ENCODE data around the gene TBCA. TPM values are rescaled to one million over a fixed set of nuclear protein-coding genes. Genes with fewer than 3 reads are reported as not detected.

TBCA gene
- total RNA-seq, 1 experiment from 2014 or later = 330 TPM

DNA sequence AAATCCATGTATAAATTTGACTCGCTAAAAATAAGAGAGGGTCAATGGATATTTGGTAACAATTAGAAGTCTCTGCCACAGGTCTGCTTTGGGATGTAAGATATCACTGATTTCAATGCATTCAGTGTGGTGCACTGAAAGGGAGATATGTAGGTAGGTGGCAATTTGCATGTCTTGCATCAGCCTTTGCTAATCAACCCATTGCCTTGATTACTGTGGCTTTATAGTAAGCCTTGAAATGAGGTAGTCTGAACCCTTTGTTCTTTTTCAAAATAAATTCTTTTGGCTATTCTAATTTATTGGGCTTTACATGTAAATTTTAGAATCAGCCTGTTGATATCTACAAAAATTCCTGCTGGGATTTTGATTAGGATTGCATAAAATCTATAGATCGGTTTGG is 15.8 kb upstream of the TBCA start:
- no peak overlapping the region for H3K27ac Mint-ChIP-seq (ENCODE audit: unreplicated experiment)
- H3K4me3 Mint-ChIP-seq (ENCODE audit: unreplicated experiment) = no peak overlapping the region
- no peaks in the 10 kb centered on the region for H3K36me3 Mint-ChIP-seq (ENCODE audit: insufficient read depth, unreplicated experiment)
- Histone ChIP-seq H3K4me1 (no peaks in the 10 kb centered on the region), H3K27me3 (replicated peaks; ENCODE audit: control insufficient read depth, insufficient read depth, low read length) (no peaks in the 10 kb centered on the region), H3K36me3 (ENCODE audit: control insufficient read depth, insufficient read depth, low read length) (no peaks in the 10 kb centered on the region), H3K4me3 (ENCODE audit: low read depth, low read length) (no peak overlapping the region), H3K9me3 (no peaks in the 10 kb centered on the region; the same call in 1 of the 2 replicates)
- peaks cover 6% of the 10 kb centered on the region for H3K4me1 Mint-ChIP-seq (ENCODE audit: low read depth, unreplicated experiment)
- peaks cover 2% of the 10 kb centered on the region for H3K27me3 Mint-ChIP-seq (ENCODE audit: insufficient read depth, unreplicated experiment)
- DNase-seq = no peak
- BruUV-seq (replicated peaks) = no TSS peak
- CTCF ChIA-PET = no interaction called here
- intact Hi-C loops (cut with micrococcal nuclease; ENCODE audit: unreplicated experiment) = no loop called here
- TF ChIP-seq, protein P1, sequence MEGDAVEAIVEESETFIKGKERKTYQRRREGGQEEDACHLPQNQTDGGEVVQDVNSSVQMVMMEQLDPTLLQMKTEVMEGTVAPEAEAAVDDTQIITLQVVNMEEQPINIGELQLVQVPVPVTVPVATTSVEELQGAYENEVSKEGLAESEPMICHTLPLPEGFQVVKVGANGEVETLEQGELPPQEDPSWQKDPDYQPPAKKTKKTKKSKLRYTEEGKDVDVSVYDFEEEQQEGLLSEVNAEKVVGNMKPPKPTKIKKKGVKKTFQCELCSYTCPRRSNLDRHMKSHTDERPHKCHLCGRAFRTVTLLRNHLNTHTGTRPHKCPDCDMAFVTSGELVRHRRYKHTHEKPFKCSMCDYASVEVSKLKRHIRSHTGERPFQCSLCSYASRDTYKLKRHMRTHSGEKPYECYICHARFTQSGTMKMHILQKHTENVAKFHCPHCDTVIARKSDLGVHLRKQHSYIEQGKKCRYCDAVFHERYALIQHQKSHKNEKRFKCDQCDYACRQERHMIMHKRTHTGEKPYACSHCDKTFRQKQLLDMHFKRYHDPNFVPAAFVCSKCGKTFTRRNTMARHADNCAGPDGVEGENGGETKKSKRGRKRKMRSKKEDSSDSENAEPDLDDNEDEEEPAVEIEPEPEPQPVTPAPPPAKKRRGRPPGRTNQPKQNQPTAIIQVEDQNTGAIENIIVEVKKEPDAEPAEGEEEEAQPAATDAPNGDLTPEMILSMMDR (IDR thresholded peaks at IDR 0.05; ENCODE audit: insufficient read depth in 1 of 2, low read depth in 1 of 2, low read length in 1 of 2, severe bottlenecking in 1 of 2, unreplicated experiment in 1 of 2) = no peak
- H3K9me3 Mint-ChIP-seq (ENCODE audit: unreplicated experiment) = peaks cover 12% of the 10 kb centered on the region
- POLR2A ChIA-PET = no interaction called here

DNA sequence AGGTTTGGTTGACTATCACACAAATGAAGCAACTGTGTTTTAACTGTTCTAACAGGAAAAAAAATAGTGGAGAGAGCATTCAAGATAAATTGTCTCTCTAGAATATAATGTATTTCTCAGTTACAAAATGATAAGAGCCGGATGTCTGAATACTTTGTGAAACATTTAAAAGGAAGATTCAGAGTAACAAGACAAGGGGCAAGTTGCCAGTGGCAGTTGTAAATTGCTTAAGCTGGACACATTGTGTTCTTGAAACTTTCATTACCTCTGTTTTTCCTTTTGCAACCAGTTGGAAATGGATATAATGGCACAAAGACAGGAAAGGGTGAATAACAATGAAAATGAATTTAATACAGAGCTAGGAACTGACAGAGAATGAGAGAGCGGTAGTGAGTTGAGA is 15.2 kb upstream of the TBCA start:
- Mint-ChIP-seq H3K27me3 (ENCODE audit: insufficient read depth, unreplicated experiment) (peaks cover 2% of the 10 kb centered on the region), H3K4me1 (ENCODE audit: low read depth, unreplicated experiment) (peaks cover 6% of the 10 kb centered on the region), H3K4me3 (ENCODE audit: unreplicated experiment) (no peak overlapping the region), H3K27ac (ENCODE audit: unreplicated experiment) (no peak overlapping the region), H3K9me3 (ENCODE audit: unreplicated experiment) (peaks cover 12% of the 10 kb centered on the region), H3K36me3 (ENCODE audit: insufficient read depth, unreplicated experiment) (no peaks in the 10 kb centered on the region)
- TF ChIP-seq, protein P1 (IDR thresholded peaks at IDR 0.05; ENCODE audit: insufficient read depth in 1 of 2, low read depth in 1 of 2, low read length in 1 of 2, severe bottlenecking in 1 of 2, unreplicated experiment in 1 of 2) = no peak
- Histone ChIP-seq H3K36me3 (ENCODE audit: control insufficient read depth, insufficient read depth, low read length) (no peaks in the 10 kb centered on the region), H3K4me1 (no peaks in the 10 kb centered on the region), H3K9me3 (no peaks in the 10 kb centered on the region; the same call in 1 of the 2 replicates), H3K4me3 (ENCODE audit: low read depth, low read length) (no peak overlapping the region), H3K27me3 (replicated peaks; ENCODE audit: control insufficient read depth, insufficient read depth, low read length) (no peaks in the 10 kb centered on the region)
- intact Hi-C loops (cut with micrococcal nuclease; ENCODE audit: unreplicated experiment) = no loop called here
- BruUV-seq (replicated peaks) = no TSS peak
- DNase-seq = no peak
- POLR2A ChIA-PET = interaction anchor here (0.5 kb wide), 1 partner anchor 973 kb away, joined by 6 read pairs; no protein-coding TSS in a partner anchor
- CTCF ChIA-PET = no interaction called here

DNA sequence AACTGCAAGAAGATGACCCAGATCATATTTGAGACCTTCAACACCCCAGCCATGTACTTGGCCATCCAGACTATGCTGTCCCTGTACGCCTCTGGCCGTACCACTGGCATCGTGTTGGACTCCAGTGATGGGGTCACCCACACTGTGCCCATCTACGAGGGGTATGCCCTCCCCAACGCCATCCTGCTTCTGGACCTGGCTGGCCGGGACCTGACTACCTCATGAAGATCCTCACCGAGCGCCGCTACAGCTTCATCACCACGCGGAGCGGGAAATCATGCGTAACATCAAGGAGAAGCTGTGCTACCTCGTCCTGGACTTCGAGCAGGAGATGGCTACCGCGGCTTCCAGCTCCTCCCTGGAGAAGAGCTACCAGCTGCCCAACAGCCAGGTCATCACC is 9.1 kb upstream of the TBCA start:
- intact Hi-C loops (cut with micrococcal nuclease; ENCODE audit: unreplicated experiment) = no loop called here
- ChIA-PET POLR2A (no interaction called here), CTCF (no interaction called here)
- no peak for DNase-seq
- H3K9me3 Mint-ChIP-seq (ENCODE audit: unreplicated experiment) = no peaks in the 10 kb centered on the region
- Histone ChIP-seq H3K36me3 (ENCODE audit: control insufficient read depth, insufficient read depth, low read length) (no peaks in the 10 kb centered on the region), H3K4me3 (ENCODE audit: low read depth, low read length) (no peak overlapping the region), H3K9me3 (no peaks in the 10 kb centered on the region), H3K4me1 (no peaks in the 10 kb centered on the region), H3K27me3 (replicated peaks; ENCODE audit: control insufficient read depth, insufficient read depth, low read length) (no peaks in the 10 kb centered on the region)
- H3K27ac Mint-ChIP-seq (ENCODE audit: unreplicated experiment) = no peak overlapping the region
- TF ChIP-seq, protein P1 (IDR thresholded peaks at IDR 0.05; ENCODE audit: insufficient read depth in 1 of 2, low read depth in 1 of 2, low read length in 1 of 2, severe bottlenecking in 1 of 2, unreplicated experiment in 1 of 2) = no peak
- no TSS peak for BruUV-seq (replicated peaks)
- no peaks in the 10 kb centered on the region for H3K27me3 Mint-ChIP-seq (ENCODE audit: insufficient read depth, unreplicated experiment)
- H3K4me1 Mint-ChIP-seq (ENCODE audit: low read depth, unreplicated experiment) = no peaks in the 10 kb centered on the region
- no peak overlapping the region for H3K4me3 Mint-ChIP-seq (ENCODE audit: unreplicated experiment)
- no peaks in the 10 kb centered on the region for H3K36me3 Mint-ChIP-seq (ENCODE audit: insufficient read depth, unreplicated experiment)

All from Caco-2 (cell line).